NK-92 (cell line): ENCODE measurements around the gene SOX8.

ENCODE experiments used
- DNase-seq: peaks from one replicate; lab custom pipeline; 2025; ENCODE audit not compliant: unreplicated experiment; lab: John Stamatoyannopoulos, UW

SOX8 gene

GRCh38 chr16:972316-973002 is 9.1 kb upstream of the SOX8 start:
- DNase-seq: no peak

- DNase-seq: no peak
These were observed 8.2 kb upstream of the SOX8 start for GRCh38 chr16:973366-973765.

- DNase-seq: no peak
These were observed 7.5 kb upstream of the SOX8 start for GRCh38 chr16:974001-974601.

- no peak for DNase-seq
These were observed 6.8 kb upstream of the SOX8 start for GRCh38 chr16:974611-975261.

GRCh38 chr16:975291-975690 is 6.3 kb upstream of the SOX8 start:
- DNase-seq: no peak

GRCh38 chr16:976389-976931 is 5.1 kb upstream of the SOX8 start:
- DNase-seq: no peak

GRCh38 chr16:977081-977701 is 4.4 kb upstream of the SOX8 start:
- no peak for DNase-seq

GRCh38 chr16:977896-978295 is 3.7 kb upstream of the SOX8 start:
- no peak for DNase-seq

- no peak for DNase-seq
These were observed 3.2 kb upstream of the SOX8 start for GRCh38 chr16:978403-978802.

GRCh38 chr16:979147-979546 is 2.4 kb upstream of the SOX8 start:
- DNase-seq: no peak

GRCh38 chr16:979859-980594 is 1.5 kb upstream of the SOX8 start:
- DNase-seq: no peak

GRCh38 chr16:980595-980854 is 1.0 kb upstream of the SOX8 start:
- no peak for DNase-seq

- no peak for DNase-seq
These were observed 824 bp downstream of the SOX8 start for GRCh38 chr16:982145-983043.

GRCh38 chr16:983044-984030 is 1.8 kb downstream of the SOX8 start:
- no peak for DNase-seq

GRCh38 chr16:984121-984694 is 2.6 kb downstream of the SOX8 start:
- no peak for DNase-seq

GRCh38 chr16:984736-985636 is 3.4 kb downstream of the SOX8 start:
- no peak for DNase-seq

- DNase-seq: no peak
These were observed 4.3 kb downstream of the SOX8 start for GRCh38 chr16:985646-986400.
